Urinary bladder (tissue), 4 donors: Measurements from ENCODE around the gene GPR137. TPM values are rescaled to one million over a fixed set of nuclear protein-coding genes. Genes with fewer than 3 reads are reported as not detected.

Source experiments
- DNase-seq: peaks from one replicate; pipeline ENCODE4 v3.0.0-alpha.2; 2015; ENCODE audit errors: extremely low spot score
- H3K27ac ChIP-seq: one replicate; pipeline ENCODE4 v1.5.1; 2013; ENCODE audit warnings: low read depth, mild to moderate bottlenecking, moderate library complexity
- H3K36me3 ChIP-seq: one replicate; pipeline ENCODE4 v1.6.1; 2013; ENCODE audit warnings: mild to moderate bottlenecking, moderate library complexity; ENCODE audit not compliant: insufficient read depth
- H3K4me1 ChIP-seq: one replicate; pipeline ENCODE4 v1.6.1; 2013; ENCODE audit warnings: mild to moderate bottlenecking, moderate library complexity; ENCODE audit not compliant: insufficient read depth
- H3K4me3 ChIP-seq: one replicate; pipeline ENCODE4 v1.5.1; 2013; ENCODE audit warnings: low read depth, low read length
- WGBS: extraction: QIAGEN DNeasy Blood & Tissue Kit; methylation state at CpG from one replicate; pipeline ENCODE4 v1.1.7; 2013; 5-methylcytosine and 5-hydroxymethylcytosine counted together
- polyA plus RNA-seq: library from polyadenylated mRNA; stranded (reverse); fragments of 200-250 nt; gene quantifications from one replicate; pipeline ENCODE4 v1.2.3, GENCODE V29; 2013
- total RNA-seq: library from RNA; depleted of rRNA; stranded (reverse); fragments of >200 nt; gene quantifications from one replicate; pipeline ENCODE4 v1.2.3, GENCODE V29; 2014
- donor health status: healthy with polysubstance abuse.
- donor health status: healthy.

The GPR137 gene
- total and polyA plus RNA-seq, 2 donors, result 4.7 to 48.3 TPM

GRCh38 chr11:64276653-64277431 is 8.8 kb upstream of the GPR137 start:
- no peak overlapping the region for H3K4me3 ChIP-seq
- H3K36me3 ChIP-seq, result no peaks in the 10 kb centered on the region
- no peak for DNase-seq
- no peak overlapping the region for H3K27ac ChIP-seq
- H3K4me1 ChIP-seq, result no peaks in the 10 kb centered on the region
- WGBS, result 78% methylated on average over 17 of the region's 17 CpGs

GRCh38 chr11:64278576-64279190 is 7.0 kb upstream of the GPR137 start:
- WGBS, result 86% methylated on average over 8 of the region's 8 CpGs
- Histone ChIP-seq H3K4me3 (no peak overlapping the region), H3K4me1 (no peaks in the 10 kb centered on the region), H3K27ac (no peak overlapping the region), H3K36me3 (no peaks in the 10 kb centered on the region)
- DNase-seq, result no peak

- 94% methylated on average over 22 of the region's 22 CpGs for WGBS
- H3K36me3 ChIP-seq, result no peaks in the 10 kb centered on the region
Observed at GRCh38 chr11:64281957-64282770, 3.5 kb upstream of the GPR137 start.

GRCh38 chr11:64283092-64283491 is 2.6 kb upstream of the GPR137 start:
- no peak for DNase-seq
- H3K27ac ChIP-seq, result no peak overlapping the region
- no peaks in the 10 kb centered on the region for H3K36me3 ChIP-seq
- WGBS, result 90% methylated on average over 3 of the region's 3 CpGs
- H3K4me1 ChIP-seq, result no peaks in the 10 kb centered on the region
- H3K4me3 ChIP-seq, result no peak overlapping the region

More at GRCh38 chr11:64281957-64282770, 3.5 kb upstream of the GPR137 start:
- H3K4me3 ChIP-seq, result no peak overlapping the region
- no peak for DNase-seq
- no peaks in the 10 kb centered on the region for H3K4me1 ChIP-seq
- H3K27ac ChIP-seq, result no peak overlapping the region

- Histone ChIP-seq H3K36me3 (no peaks in the 10 kb centered on the region), H3K27ac (peak within 1 kb of the TSS; percentile 96), H3K4me1 (no peaks in the 10 kb centered on the region), H3K4me3 (peak within 1 kb of the TSS; percentile 75)
- peak; percentile 88 for DNase-seq
- WGBS, result 3% methylated on average over 44 of the region's 44 CpGs
Observed at GRCh38 chr11:64284048-64284961, 1.3 kb upstream of the GPR137 start, which contains the start of gene BAD. Gene BAD (minus strand): TSS chr11:64284665. CDS start chr11:64284368, 297 bp downstream.

- H3K4me1 ChIP-seq, result no peaks in the 10 kb centered on the region
- 25% methylated on average over 40 of the region's 40 CpGs for WGBS
- H3K27ac ChIP-seq, result no peak overlapping the region
- peak overlapping the region; percentile 75 for H3K4me3 ChIP-seq
- DNase-seq, result no peak
- H3K36me3 ChIP-seq, result no peaks in the 10 kb centered on the region
Observed at GRCh38 chr11:64285885-64286800, 495 bp downstream of the GPR137 start.

- WGBS, result 87% methylated on average over 9 of the region's 9 CpGs
- no peaks in the 10 kb centered on the region for H3K4me1 ChIP-seq
- H3K27ac ChIP-seq, result no peak overlapping the region
Observed at GRCh38 chr11:64286801-64287159, 1.1 kb downstream of the GPR137 start.

GRCh38 chr11:64287676-64288352 is 2.2 kb downstream of the GPR137 start:
- DNase-seq, result no peak
- Histone ChIP-seq H3K36me3 (no peaks in the 10 kb centered on the region), H3K4me1 (peaks cover 3% of the 10 kb centered on the region), H3K27ac (no peak overlapping the region), H3K4me3 (no peak overlapping the region)
- WGBS, result 95% methylated on average over 33 of the region's 33 CpGs

More at GRCh38 chr11:64286801-64287159, 1.1 kb downstream of the GPR137 start:
- H3K4me3 ChIP-seq, result no peak overlapping the region
- H3K36me3 ChIP-seq, result no peaks in the 10 kb centered on the region
- no peak for DNase-seq

- no peak overlapping the region for H3K27ac ChIP-seq
- H3K36me3 ChIP-seq, result no peaks in the 10 kb centered on the region
- DNase-seq, result no peak
- H3K4me1 ChIP-seq, result peaks cover 3% of the 10 kb centered on the region
- no peak overlapping the region for H3K4me3 ChIP-seq
- WGBS, result 91% methylated on average over 9 of the region's 9 CpGs
Observed at GRCh38 chr11:64288353-64288750, 2.7 kb downstream of the GPR137 start.

GRCh38 chr11:64289002-64289564 is 3.4 kb downstream of the GPR137 start:
- WGBS, result 93% methylated on average over 13 of the region's 13 CpGs
- no peak overlapping the region for H3K27ac ChIP-seq
- no peaks in the 10 kb centered on the region for H3K36me3 ChIP-seq
- H3K4me1 ChIP-seq, result peaks cover 3% of the 10 kb centered on the region
- no peak for DNase-seq
- H3K4me3 ChIP-seq, result no peak overlapping the region

- 54% methylated on average over 10 of the region's 10 CpGs for WGBS
- Histone ChIP-seq H3K4me1 (peaks cover 3% of the 10 kb centered on the region), H3K4me3 (no peak overlapping the region), H3K36me3 (no peaks in the 10 kb centered on the region), H3K27ac (no peak overlapping the region)
- DNase-seq, result no peak
Observed at GRCh38 chr11:64290352-64291261, 5.0 kb downstream of the GPR137 start.
